NB4 (cell line): Measurements from ENCODE around the gene AZIN2.

Experiments used
- DNase-seq: peaks from one replicate; pipeline ENCODE4 v3.0.0; 2010; ENCODE audit warnings: low read depth
- H3K4me3 ChIP-seq: one replicate; pipeline ENCODE4 v1.5.1; 2011; ENCODE audit warnings: mild to moderate bottlenecking, low read depth, low read length, moderate library complexity
- MYC ChIP-seq: IDR thresholded peaks from 2 replicates; pipeline ENCODE4 v1.6.1; 2011; ENCODE audit warnings: low read depth, low read length
- POLR2A ChIP-seq: IDR thresholded peaks from 2 replicates; pipeline ENCODE4 v1.6.1; 2011; ENCODE audit warnings: mild to moderate bottlenecking; ENCODE audit not compliant: insufficient read length; ENCODE audit errors: extremely low read depth
- TF ChIP-seq, protein P1 (sequence below): IDR thresholded peaks from 2 replicates; pipeline ENCODE4 v1.6.1; 2011; ENCODE audit warnings: low read depth, low read length
- TF ChIP-seq, protein P2 (sequence below): IDR thresholded peaks from one replicate; pipeline ENCODE4 v1.5.1; 2012; ENCODE audit warnings: low read depth, low read length

Gene AZIN2

DNA sequence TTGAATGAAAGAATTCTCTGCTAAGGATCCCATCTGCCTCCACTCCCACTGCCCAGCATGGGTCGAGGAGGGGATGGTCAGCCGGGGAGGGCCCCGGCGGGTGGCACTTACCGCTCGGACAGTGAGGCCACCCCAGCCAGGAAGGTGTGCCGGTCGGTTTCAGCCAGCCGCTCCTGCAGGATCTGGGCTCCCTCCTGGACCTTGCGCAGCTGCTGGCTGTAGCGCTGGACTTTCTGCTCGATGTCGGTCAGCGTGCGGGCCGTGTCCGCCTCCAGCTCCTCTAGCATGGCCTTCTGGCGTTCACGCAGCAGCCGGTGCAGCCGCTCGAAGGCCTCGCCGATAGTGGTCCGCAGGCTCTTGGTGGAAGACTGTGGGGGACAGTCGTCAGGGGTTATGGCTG, 78.6 kb downstream of the AZIN2 start:
- no peak for DNase-seq
- no peak overlapping the region for H3K4me3 ChIP-seq
- TF ChIP-seq, protein P1, sequence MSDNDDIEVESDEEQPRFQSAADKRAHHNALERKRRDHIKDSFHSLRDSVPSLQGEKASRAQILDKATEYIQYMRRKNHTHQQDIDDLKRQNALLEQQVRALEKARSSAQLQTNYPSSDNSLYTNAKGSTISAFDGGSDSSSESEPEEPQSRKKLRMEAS: no peak
- TF ChIP-seq, protein P2, sequence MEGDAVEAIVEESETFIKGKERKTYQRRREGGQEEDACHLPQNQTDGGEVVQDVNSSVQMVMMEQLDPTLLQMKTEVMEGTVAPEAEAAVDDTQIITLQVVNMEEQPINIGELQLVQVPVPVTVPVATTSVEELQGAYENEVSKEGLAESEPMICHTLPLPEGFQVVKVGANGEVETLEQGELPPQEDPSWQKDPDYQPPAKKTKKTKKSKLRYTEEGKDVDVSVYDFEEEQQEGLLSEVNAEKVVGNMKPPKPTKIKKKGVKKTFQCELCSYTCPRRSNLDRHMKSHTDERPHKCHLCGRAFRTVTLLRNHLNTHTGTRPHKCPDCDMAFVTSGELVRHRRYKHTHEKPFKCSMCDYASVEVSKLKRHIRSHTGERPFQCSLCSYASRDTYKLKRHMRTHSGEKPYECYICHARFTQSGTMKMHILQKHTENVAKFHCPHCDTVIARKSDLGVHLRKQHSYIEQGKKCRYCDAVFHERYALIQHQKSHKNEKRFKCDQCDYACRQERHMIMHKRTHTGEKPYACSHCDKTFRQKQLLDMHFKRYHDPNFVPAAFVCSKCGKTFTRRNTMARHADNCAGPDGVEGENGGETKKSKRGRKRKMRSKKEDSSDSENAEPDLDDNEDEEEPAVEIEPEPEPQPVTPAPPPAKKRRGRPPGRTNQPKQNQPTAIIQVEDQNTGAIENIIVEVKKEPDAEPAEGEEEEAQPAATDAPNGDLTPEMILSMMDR: no peak

DNA sequence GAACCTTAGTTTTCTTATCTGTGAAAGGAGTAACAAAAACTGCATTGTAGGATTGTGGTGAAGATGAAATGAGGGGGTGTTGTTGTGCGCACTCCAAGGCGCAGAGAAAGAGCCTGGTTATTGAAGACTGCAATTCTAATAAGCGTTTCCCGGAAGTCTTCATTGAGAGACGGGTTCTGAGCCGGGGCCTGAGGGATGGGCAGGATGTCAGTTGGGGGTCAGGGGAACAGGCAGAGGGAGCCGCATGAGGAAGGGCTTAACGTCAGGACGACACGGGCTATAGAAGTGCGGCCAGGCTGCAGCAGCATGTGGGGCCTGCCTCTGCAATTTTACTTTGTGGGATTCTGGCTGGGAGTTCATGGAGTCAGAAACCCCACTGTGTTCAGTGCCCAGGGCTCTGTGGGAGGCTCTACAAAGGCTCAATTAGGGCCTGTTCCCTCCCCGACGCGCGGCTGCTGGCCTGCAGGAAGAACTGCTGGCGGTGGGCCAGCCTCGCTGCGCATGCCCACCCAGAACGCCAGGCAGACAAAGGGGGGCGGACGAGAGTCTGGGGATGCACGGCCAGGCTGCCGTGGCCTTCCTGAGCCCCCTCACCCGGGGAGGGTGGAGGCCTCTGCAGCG, 80.2 kb downstream of the AZIN2 start:
- TF ChIP-seq MYC: no peak
- TF ChIP-seq, protein P2: no peak
- no peak for TF ChIP-seq POLR2A
- TF ChIP-seq, protein P1: no peak
- H3K4me3 ChIP-seq: no peak overlapping the region
- no peak for DNase-seq

DNA sequence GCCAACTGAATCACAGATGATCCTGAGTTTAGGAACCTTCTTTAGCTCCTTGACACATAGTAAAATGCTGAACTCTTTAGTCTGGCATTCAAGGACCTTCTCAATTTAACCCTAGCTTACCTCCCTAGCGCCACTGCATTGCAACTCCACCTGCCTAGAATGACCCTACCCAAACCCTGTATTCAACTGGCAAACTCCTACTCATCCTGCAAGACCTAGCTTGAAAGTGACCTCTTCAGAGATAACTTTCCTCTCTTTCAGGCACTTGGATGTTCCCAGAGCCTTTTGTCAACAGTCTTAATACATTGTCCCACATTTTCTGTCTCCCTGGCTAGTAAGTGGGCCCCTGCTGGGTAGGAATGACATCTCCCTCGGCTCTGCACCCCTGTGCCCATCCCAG, 81.2 kb downstream of the AZIN2 start:
- TF ChIP-seq MYC: no peak
- H3K4me3 ChIP-seq: no peak overlapping the region
- DNase-seq: no peak

DNA sequence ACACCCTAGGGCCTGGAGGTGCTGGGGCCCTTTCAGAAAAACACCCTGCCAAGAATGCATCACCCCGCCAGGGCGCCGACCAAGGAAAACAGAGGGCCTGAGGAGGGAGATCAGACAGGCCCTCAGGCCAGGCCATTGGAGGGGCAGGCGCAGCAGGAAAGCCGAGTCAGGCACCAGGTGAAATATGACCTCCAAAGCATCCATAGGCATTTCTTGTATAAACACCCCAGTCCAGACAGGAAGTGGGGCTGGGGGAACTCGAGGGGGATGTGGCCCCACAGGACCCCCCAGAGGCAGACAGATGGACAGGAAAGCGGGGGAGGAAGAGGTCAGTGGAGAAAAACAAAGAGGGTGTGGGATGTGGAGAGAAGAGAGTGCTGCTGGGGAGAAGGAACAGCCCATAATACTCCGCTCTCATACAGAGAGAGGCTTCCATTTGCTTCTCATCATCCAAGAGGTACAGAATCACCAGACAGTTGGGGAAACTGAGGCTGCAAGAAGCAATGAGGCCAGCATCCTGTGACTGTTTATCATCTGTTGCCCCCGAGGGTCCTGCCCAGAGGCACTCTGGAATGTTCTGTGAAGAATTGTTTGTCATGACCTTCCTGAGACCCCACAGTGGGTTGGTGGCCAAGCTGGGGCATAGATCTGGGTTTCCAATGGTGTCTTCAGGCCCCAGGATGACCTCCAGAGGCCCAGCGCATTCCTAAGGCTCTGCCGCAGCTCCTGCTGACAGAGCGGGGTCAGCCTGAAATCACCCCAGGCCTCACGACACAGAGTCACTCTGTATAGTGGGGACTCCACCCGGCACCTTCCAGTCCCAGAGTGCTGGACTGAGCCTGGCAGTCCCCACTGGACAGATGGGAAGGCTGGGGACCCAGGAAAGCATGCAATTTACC, 82.9 kb downstream of the AZIN2 start:
- H3K4me3 ChIP-seq: no peak overlapping the region
- no peak for DNase-seq
- TF ChIP-seq, protein P1: no peak
- no peak for TF ChIP-seq POLR2A
- TF ChIP-seq, protein P2: no peak
- TF ChIP-seq MYC: no peak

DNA sequence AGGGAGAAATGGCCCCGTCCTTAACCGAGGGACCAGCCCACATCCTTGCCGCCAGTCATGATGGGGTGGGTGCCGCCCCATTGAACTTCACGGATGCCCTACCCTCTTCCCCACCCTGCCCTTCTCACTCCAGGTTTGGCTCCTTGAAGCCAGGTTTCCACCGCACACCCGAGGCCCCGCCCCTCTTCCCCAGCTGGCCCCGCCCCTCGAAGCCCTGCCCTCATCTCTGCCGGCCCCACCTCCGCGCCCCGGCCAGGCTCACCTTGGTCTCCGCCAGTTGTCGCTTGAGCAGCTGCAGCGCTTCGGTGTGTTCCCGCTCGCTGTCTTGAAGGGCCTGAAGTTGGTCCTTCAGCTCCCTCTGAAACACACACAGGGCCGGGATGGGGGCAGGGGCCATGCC, 84.3 kb downstream of the AZIN2 start:
- H3K4me3 ChIP-seq: no peak overlapping the region
- DNase-seq: no peak
- TF ChIP-seq, protein P2: no peak
- TF ChIP-seq MYC (no peak), POLR2A (no peak)
- TF ChIP-seq, protein P1: no peak

DNA sequence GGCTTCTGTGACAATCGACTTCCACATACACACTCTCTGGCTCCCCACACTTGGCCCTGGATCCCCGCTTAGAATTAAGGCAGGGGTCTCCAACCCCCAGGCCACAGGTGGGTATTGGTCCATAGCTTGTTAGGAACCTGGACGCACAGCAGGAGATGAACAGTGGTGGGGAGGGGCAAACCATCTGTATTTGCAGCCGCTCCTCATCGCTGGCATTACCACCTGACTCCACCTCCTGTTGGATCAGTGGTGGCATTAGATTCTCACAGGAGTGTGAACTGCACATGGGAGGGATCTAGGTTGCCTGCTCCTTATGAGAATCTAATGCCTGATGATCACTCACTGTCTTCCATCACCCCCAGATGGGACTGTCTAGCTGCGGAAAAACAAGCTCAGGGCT, 84.9 kb downstream of the AZIN2 start:
- no peak overlapping the region for H3K4me3 ChIP-seq
- TF ChIP-seq, protein P2: no peak
- TF ChIP-seq MYC (no peak), POLR2A (no peak)
- TF ChIP-seq, protein P1: no peak
- no peak for DNase-seq
